ENCODE data around the gene NMNAT2.

GRCh38 chr1:183467687-183468086, 49.5 kb upstream of the NMNAT2 start:
- no peak for TF ChIP-seq CTCF (IDR thresholded peaks at IDR 0.05)
- TF ChIP-seq MLX (CRISPR knock-in tag; IDR thresholded peaks at IDR 0.05), result no peak
- TF ChIP-seq JUN (CRISPR knock-in tag; IDR thresholded peaks at IDR 0.05), result no peak
- no peak for TF ChIP-seq ELF4 (CRISPR knock-in tag; IDR thresholded peaks at IDR 0.05; ENCODE audit: low read depth)
